Keratinocyte (primary cell): ENCODE results near the gene RBSN.

Experiments
- EZH2 ChIP-seq: IDR thresholded peaks from one replicate; pipeline ENCODE4 v1.6.1; 2012; ENCODE audit warnings: inconsistent platforms, mild to moderate bottlenecking, low read length, moderate library complexity
- TF ChIP-seq, protein P1 (sequence below), 3 experiments: IDR thresholded peaks in 1 of 3; conservative IDR thresholded peaks in 1 of 3; optimal IDR thresholded peaks in 1 of 3; 2 replicates in 2 of 3; 3 replicates in 1 of 3; pipeline versions ENCODE3 to v1.5.1; 2011; ENCODE audit warnings: low read length in 3 of 3, mild to moderate bottlenecking in 3 of 3, moderate library complexity in 2 of 3, control low read depth in 1 of 3, inconsistent platforms in 1 of 3; ENCODE audit not compliant: insufficient read depth in 2 of 3; ENCODE audit errors: extremely low read depth in 1 of 3

DNA sequence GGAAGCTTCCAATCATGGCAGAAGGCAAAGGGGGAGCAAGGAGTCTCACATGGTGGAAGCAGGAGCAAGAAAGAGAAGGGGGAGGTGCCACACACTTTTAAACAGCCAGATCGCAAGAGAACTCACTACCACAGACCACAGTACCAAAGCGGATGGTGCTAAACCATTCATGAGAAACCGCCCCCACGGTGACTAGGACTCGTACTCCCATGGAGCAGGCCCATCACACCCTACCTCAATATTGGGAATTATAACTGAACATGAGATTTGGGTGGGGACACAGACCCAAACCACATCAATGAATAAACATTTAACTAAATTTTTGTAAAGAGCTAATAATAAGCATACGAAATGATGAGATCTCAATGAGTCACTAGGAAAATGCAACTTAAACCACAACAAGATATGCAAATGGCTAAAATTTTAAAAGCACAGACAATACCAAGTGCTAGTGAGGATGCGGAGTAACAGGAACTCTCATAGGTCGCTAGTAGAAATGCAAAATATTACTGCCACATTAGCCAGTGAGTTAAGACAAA lies 43.9 kb downstream of the RBSN start:
- TF ChIP-seq, protein P1, sequence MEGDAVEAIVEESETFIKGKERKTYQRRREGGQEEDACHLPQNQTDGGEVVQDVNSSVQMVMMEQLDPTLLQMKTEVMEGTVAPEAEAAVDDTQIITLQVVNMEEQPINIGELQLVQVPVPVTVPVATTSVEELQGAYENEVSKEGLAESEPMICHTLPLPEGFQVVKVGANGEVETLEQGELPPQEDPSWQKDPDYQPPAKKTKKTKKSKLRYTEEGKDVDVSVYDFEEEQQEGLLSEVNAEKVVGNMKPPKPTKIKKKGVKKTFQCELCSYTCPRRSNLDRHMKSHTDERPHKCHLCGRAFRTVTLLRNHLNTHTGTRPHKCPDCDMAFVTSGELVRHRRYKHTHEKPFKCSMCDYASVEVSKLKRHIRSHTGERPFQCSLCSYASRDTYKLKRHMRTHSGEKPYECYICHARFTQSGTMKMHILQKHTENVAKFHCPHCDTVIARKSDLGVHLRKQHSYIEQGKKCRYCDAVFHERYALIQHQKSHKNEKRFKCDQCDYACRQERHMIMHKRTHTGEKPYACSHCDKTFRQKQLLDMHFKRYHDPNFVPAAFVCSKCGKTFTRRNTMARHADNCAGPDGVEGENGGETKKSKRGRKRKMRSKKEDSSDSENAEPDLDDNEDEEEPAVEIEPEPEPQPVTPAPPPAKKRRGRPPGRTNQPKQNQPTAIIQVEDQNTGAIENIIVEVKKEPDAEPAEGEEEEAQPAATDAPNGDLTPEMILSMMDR (optimal IDR thresholded peaks at IDR 0.05 in 1 of 3, IDR thresholded peaks at IDR 0.05 in 1 of 3, conservative IDR thresholded peaks at IDR 0.05 in 1 of 3; ENCODE audit: extremely low read depth in 1 of 3, insufficient read depth in 2 of 3, low read length in 3 of 3) = no peak
- TF ChIP-seq EZH2 = no peak
